GM12865 (cell line): ENCODE results near the gene SFXN4.
"Not testable (repeated sequence)": the region's sequence is repeated elsewhere in the genome, so short reads cannot be mapped to it uniquely, and the experiment has no call there.

Experiments used
- DNase-seq: peaks from one replicate; pipeline ENCODE4 v3.0.0; 2010; ENCODE audit warnings: low read depth
- H3K4me3 ChIP-seq: 2 replicates; pipeline ENCODE4 v1.5.1; 2011; ENCODE audit warnings: mild to moderate bottlenecking, low read depth, low read length, control low read depth
- CTCF ChIP-seq: IDR thresholded peaks from 2 replicates; pipeline ENCODE4 v1.5.1; 2011; ENCODE audit warnings: low read length, control low read depth, low read depth, inconsistent platforms; ENCODE audit not compliant: insufficient read depth; ENCODE audit errors: missing control alignments

SFXN4 gene

GRCh38 chr10:119149157-119149556, 16.4 kb downstream of the SFXN4 start:
- no peak for TF ChIP-seq CTCF
- DNase-seq, result no peak
- H3K4me3 ChIP-seq, result no peak overlapping the region

- no peak for TF ChIP-seq CTCF
- H3K4me3 ChIP-seq, result no peak overlapping the region
- no peak for DNase-seq
These were observed 21.9 kb downstream of the SFXN4 start for GRCh38 chr10:119143657-119144056.

GRCh38 chr10:119140603-119141245, 24.8 kb downstream of the SFXN4 start:
- no peak for TF ChIP-seq CTCF
- DNase-seq, result no peak
- no peak overlapping the region for H3K4me3 ChIP-seq

- peak; percentile 43 for DNase-seq
- H3K4me3 ChIP-seq, result no peak overlapping the region
- peak; percentile 73 for TF ChIP-seq CTCF
These were observed 25.9 kb downstream of the SFXN4 start for GRCh38 chr10:119139464-119140067.

- no peak for TF ChIP-seq CTCF
- H3K4me3 ChIP-seq, result no peak overlapping the region
- DNase-seq, result no peak
These were observed 26.9 kb downstream of the SFXN4 start for GRCh38 chr10:119138346-119139306.

- H3K4me3 ChIP-seq, DNase-seq: not testable (repeated sequence)
These were observed 27.6 kb downstream of the SFXN4 start for GRCh38 chr10:119137878-119138277.

GRCh38 chr10:119136084-119136483, 29.4 kb downstream of the SFXN4 start:
- no peak for DNase-seq
- TF ChIP-seq CTCF, result no peak
- H3K4me3 ChIP-seq, result no peak overlapping the region
